HG03280 (cell line): ENCODE results near the gene ZNF595.
A peak's percentile ranks its signal among the peaks of the same experiment; 100 is the strongest.
"Not testable (repeated sequence)": the region's sequence is repeated elsewhere in the genome, so short reads cannot be mapped to it uniquely, and the experiment has no call there.

Experiments used
- ATAC-seq: cut with Tn5 transposase; IDR thresholded peaks from one replicate; pipeline ENCODE4 v1.9.1; 2021; ENCODE audit warnings: mild to moderate bottlenecking, moderate library complexity; ENCODE audit not compliant: unreplicated experiment

ZNF595 gene

GRCh38 chr4:52804-53479, at the start of gene ZNF595:
TSS of gene ZNF595 (plus strand) at chr4:53321. CDS start at chr4:53489, 168 bp downstream.
- ATAC-seq, result not testable (repeated sequence)

- ATAC-seq, result not testable (repeated sequence)
These were observed 42.9 kb upstream of the ZNF595 start for GRCh38 chr4:9937-10870.

GRCh38 chr4:11095-11815, 41.9 kb upstream of the ZNF595 start:
- not testable (repeated sequence) for ATAC-seq

GRCh38 chr4:11816-12417, 41.2 kb upstream of the ZNF595 start:
- peak; percentile 75 for ATAC-seq

GRCh38 chr4:18128-18527, 35.0 kb upstream of the ZNF595 start:
- not testable (repeated sequence) for ATAC-seq

- not testable (repeated sequence) for ATAC-seq
These were observed 34.5 kb upstream of the ZNF595 start for GRCh38 chr4:18589-18988.

- not testable (repeated sequence) for ATAC-seq
These were observed 30.2 kb upstream of the ZNF595 start for GRCh38 chr4:22882-23281.

GRCh38 chr4:24359-24758, 28.8 kb upstream of the ZNF595 start:
- ATAC-seq, result not testable (repeated sequence)

GRCh38 chr4:27501-27900, 25.6 kb upstream of the ZNF595 start:
- not testable (repeated sequence) for ATAC-seq

GRCh38 chr4:28767-29542, 24.2 kb upstream of the ZNF595 start:
- not testable (repeated sequence) for ATAC-seq

GRCh38 chr4:33314-33713, 19.8 kb upstream of the ZNF595 start:
- ATAC-seq, result not testable (repeated sequence)

GRCh38 chr4:36559-37415, 16.3 kb upstream of the ZNF595 start:
- not testable (repeated sequence) for ATAC-seq

GRCh38 chr4:38202-38601, 14.9 kb upstream of the ZNF595 start:
- not testable (repeated sequence) for ATAC-seq

- ATAC-seq, result not testable (repeated sequence)
These were observed 9.7 kb upstream of the ZNF595 start for GRCh38 chr4:43375-43774.

- not testable (repeated sequence) for ATAC-seq
These were observed 1.9 kb upstream of the ZNF595 start for GRCh38 chr4:51253-51652.

GRCh38 chr4:51655-52277, 1.4 kb upstream of the ZNF595 start:
- ATAC-seq, result peak; percentile 47

GRCh38 chr4:53521-53920, 400 bp downstream of the ZNF595 start:
- ATAC-seq, result not testable (repeated sequence)

GRCh38 chr4:64733-65132, 11.6 kb downstream of the ZNF595 start:
- not testable (repeated sequence) for ATAC-seq

GRCh38 chr4:71830-72229, 18.7 kb downstream of the ZNF595 start:
- ATAC-seq, result no peak
